Measurements from ENCODE around the gene VSIR. TPM values are rescaled to one million over a fixed set of nuclear protein-coding genes. Genes with fewer than 3 reads are reported as not detected.

The VSIR gene
- total and polyA plus RNA-seq, 10 of the 15 experiments (the other 5 are each of a cell fraction or from before 2014, with no cell fraction given) = 0.19 to 12.5 (median 6.7) TPM

- RAD21 ChIA-PET (ENCODE audit: unreplicated experiment) = interaction anchor here (0.8 to 1.6 kb wide), 4 partner anchors 8 to 78 kb away, joined by 3 to 5 read pairs (median 4); partner anchors contain the start of gene VSIR
- Histone ChIP-seq H3K4me3 (no peak overlapping the region), H3K79me2 (ENCODE audit: control insufficient read depth, insufficient read depth, low read length) (no peaks in the 10 kb centered on the region), H3K9me3 (replicated peaks; ENCODE audit: control insufficient read depth, insufficient read depth, low read length) (peaks cover 2% of the 10 kb centered on the region; the same call in 2 of the 3 replicates), H3K27ac (ENCODE audit: control insufficient read depth, insufficient read depth) (peak overlapping the region; percentile 43), H3K27me3 (replicated peaks in 1 of 2; ENCODE audit: control insufficient read depth in 2 of 2, insufficient read depth in 2 of 2, low read length in 1 of 2) (no peaks in the 10 kb centered on the region), H2AFZ (ENCODE audit: control insufficient read depth, low read depth, low read length) (no peak overlapping the region), H3K36me3 (ENCODE audit: control insufficient read depth in 2 of 2, insufficient read depth in 2 of 2, low read length in 1 of 2) (no peaks in the 10 kb centered on the region), H3K4me2 (ENCODE audit: control insufficient read depth, insufficient read depth) (peak overlapping the region; percentile 44), H3K9ac (ENCODE audit: control insufficient read depth, insufficient read depth, low read length) (peak overlapping the region; percentile 20), H3K4me1 (ENCODE audit: control insufficient read depth, insufficient read depth, low read length) (peaks cover 15% of the 10 kb centered on the region), H4K20me1 (ENCODE audit: control insufficient read depth, insufficient read depth) (no peaks in the 10 kb centered on the region)
- SMC1A ChIA-PET (ENCODE audit: uncharacterized antibody, unreplicated experiment) = interaction anchor here (1.0 to 2.0 kb wide), 6 partner anchors 9 to 112 kb away, joined by 3 to 6 read pairs (median 3); partner anchors contain the start of gene VSIR
- intact Hi-C loops (cut with micrococcal nuclease; ENCODE audit: unreplicated experiment) (no loop called here), in situ Hi-C loops (cut with MboI) (no loop called here)
- no TSS peak for BruUV-seq (replicated peaks)
- TF ChIP-seq REST (IDR thresholded peaks at IDR 0.05; ENCODE audit: low read depth, low read length) (no peak), EED (IDR thresholded peaks at IDR 0.05; ENCODE audit: low read depth) (peak; percentile 73)
- CTCF ChIA-PET = interaction anchor here (1.0 to 1.4 kb wide), 4 partner anchors 9 to 112 kb away, joined by 3 read pairs; partner anchors contain the start of gene VSIR
- peak; percentile 72 for ATAC-seq
- POLR2A ChIA-PET = interaction anchor here (0.7 kb wide), 1 partner anchor 13 kb away, joined by 3 read pairs; no protein-coding TSS in a partner anchor
- no peak for DNase-seq (ENCODE audit: low read depth, low spot score)
- FAIRE-seq = no peak
- 21% methylated on average over 6 of the region's 6 CpGs for WGBS (ENCODE audit: insufficient coverage, insufficient replicate concordance, low lambda C conversion rate, missing lambda C conversion rate)
Measured at GRCh38 chr10:71782221-71782916, 9.0 kb upstream of the VSIR start.
